Ovary (tissue), 9 donors: ENCODE measurements around the gene MCTP2. TPM values are rescaled to one million over a fixed set of nuclear protein-coding genes. Genes with fewer than 3 reads are reported as not detected.

Experiments used
- DNase-seq, 5 donors: peaks; one replicate each; pipeline ENCODE4 v3.0.0-alpha.2; 2019 to 2020
- H3K27ac ChIP-seq, 2 donors: fragments of 200-600 bp; one replicate each; pipeline versions ENCODE4 v1.5.1 to v1.8.0; 2019 to 2022
- H3K27me3 ChIP-seq: fragments of 200-600 bp; one replicate; pipeline ENCODE4 v1.8.0; 2022
- H3K36me3 ChIP-seq: fragments of 200-600 bp; sonication (generic); one replicate; pipeline ENCODE4 v1.5.1; 2019
- H3K4me1 ChIP-seq: one replicate; pipeline ENCODE4 v1.8.1; 2013; ENCODE audit warnings: mild to moderate bottlenecking, moderate library complexity; ENCODE audit not compliant: insufficient read depth
- H3K4me3 ChIP-seq: fragments of 200-600 bp; sonication (generic); one replicate; pipeline ENCODE4 v1.5.1; 2017
- H3K9me3 ChIP-seq, 2 donors: fragments of 200-600 bp in 1 of 2; sonication (generic) in 1 of 2; one replicate each; pipeline versions ENCODE4 v1.5.1 to v1.8.1; 2013 to 2019; ENCODE audit warnings: mild to moderate bottlenecking in 1 of 2, moderate library complexity in 1 of 2
- EP300 ChIP-seq: sonication (generic); formaldehyde crosslinking; IDR thresholded peaks from one replicate; pipeline ENCODE4 v1.6.1; 2017; ENCODE audit warnings: antibody characterized with exemption
- POLR2A ChIP-seq: fragments of 450-650 bp; IDR thresholded peaks from one replicate; pipeline ENCODE4 v1.6.1; 2017; ENCODE audit warnings: antibody characterized with exemption, mild to moderate bottlenecking, moderate library complexity
- WGBS, 3 donors: extraction: QIAGEN DNeasy Blood & Tissue Kit in 1 of 3; methylation state at CpG; one replicate each; pipeline versions ENCODE4 v1.1.5 to v1.1.7; 2013 to 2017; 5-methylcytosine and 5-hydroxymethylcytosine counted together
- intact Hi-C, 4 donors: fragments of 100-400 bp; cut with DNase I; formaldehyde crosslinking; loops; one replicate each; pipeline versions ENCODE4 v1.11.0 to v1.15.1; 2022 to 2023
- polyA plus RNA-seq, 2 donors: library from polyadenylated mRNA; stranded (reverse); fragments of 200-250 nt in 1 of 2; fragments of 350-450 nt in 1 of 2; fragmentation: Illumina TruSeq in 1 of 2; extraction: RNeasy Lipid Tissue Mini Kit (QIAGEN cat#74804) in 1 of 2; gene quantifications; one replicate each; pipeline ENCODE4 v1.2.3, GENCODE V29; 2013 to 2014
- total RNA-seq, 7 donors: library from RNA; depleted of rRNA in 2 of 7; stranded (reverse); fragments of >200 nt in 2 of 7; fragmentation: NEBNext Ultra II Directional in 3 of 7; extraction: Animal tissue kit (Norgen Biotek cat#: 25700) in 3 of 7; gene quantifications; one replicate each; pipeline versions ENCODE4 v1.1.0 to v1.2.4, GENCODE V29; 2016 to 2023
- TF ChIP-seq, protein P1 (sequence below), 3 donors: fragments of 450-650 bp in 2 of 3; fragments of 200-600 bp in 1 of 3; IDR thresholded peaks; one replicate each; pipeline versions ENCODE4 v1.5.1 to v1.8.0; 2016 to 2022; ENCODE audit warnings: antibody characterized with exemption in 3 of 3, mild to moderate bottlenecking in 1 of 3
- donor health status: DM: no; HTN: no; CAD: no; lungs with moderate emphysema.
- donor health status: DM: no; HTN: no; CAD: no.
- donor health status: Bipolar disorder and iron deficiency.
- donor health status: DM: yes; HTN: yes; CAD: no.
- donor health status: DM: no; HTN: no; CAD: no.
- donor health status: DM: yes; HTN: yes; CAD: no.

MCTP2 gene
- total and polyA plus RNA-seq, 9 donors, result 0.71 to 44.5 (median 5.7) TPM

DNA sequence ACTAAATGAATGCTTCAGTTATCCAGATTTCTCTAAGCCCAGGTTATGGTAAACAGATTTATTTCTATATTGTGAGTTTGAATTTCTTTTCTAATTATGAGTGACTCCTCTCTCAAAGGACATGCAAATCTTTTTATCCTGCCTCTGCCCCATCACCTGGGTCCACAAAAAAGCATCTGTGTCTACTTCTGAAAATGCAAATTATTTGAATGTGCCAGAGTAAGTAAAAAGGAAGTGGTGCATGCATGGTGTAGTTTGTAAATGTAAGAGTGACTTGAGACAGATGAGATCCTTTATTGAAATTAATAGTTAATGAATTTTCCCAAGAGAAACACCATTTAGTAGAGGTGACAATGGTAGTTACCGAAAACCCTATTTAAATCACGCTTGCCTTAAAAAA, 26.9 kb downstream of the MCTP2 start:
- intact Hi-C loops, result no loop called here
- H3K36me3 ChIP-seq, result no peaks in the 10 kb centered on the region
- H3K4me1 ChIP-seq, result no peaks in the 10 kb centered on the region
- 96 to 97% (median 96%) methylated on average over 2 of the region's 2 CpGs for WGBS, 3 donors
- no peaks in the 10 kb centered on the region for H3K9me3 ChIP-seq
- no peak overlapping the region for H3K27ac ChIP-seq
- TF ChIP-seq, protein P1, sequence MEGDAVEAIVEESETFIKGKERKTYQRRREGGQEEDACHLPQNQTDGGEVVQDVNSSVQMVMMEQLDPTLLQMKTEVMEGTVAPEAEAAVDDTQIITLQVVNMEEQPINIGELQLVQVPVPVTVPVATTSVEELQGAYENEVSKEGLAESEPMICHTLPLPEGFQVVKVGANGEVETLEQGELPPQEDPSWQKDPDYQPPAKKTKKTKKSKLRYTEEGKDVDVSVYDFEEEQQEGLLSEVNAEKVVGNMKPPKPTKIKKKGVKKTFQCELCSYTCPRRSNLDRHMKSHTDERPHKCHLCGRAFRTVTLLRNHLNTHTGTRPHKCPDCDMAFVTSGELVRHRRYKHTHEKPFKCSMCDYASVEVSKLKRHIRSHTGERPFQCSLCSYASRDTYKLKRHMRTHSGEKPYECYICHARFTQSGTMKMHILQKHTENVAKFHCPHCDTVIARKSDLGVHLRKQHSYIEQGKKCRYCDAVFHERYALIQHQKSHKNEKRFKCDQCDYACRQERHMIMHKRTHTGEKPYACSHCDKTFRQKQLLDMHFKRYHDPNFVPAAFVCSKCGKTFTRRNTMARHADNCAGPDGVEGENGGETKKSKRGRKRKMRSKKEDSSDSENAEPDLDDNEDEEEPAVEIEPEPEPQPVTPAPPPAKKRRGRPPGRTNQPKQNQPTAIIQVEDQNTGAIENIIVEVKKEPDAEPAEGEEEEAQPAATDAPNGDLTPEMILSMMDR (IDR thresholded peaks at IDR 0.05), result no peak
- TF ChIP-seq POLR2A, result no peak
- TF ChIP-seq EP300, result no peak
- H3K27me3 ChIP-seq, result no peaks in the 10 kb centered on the region
- no peak for DNase-seq
- H3K4me3 ChIP-seq, result no peak overlapping the region

DNA sequence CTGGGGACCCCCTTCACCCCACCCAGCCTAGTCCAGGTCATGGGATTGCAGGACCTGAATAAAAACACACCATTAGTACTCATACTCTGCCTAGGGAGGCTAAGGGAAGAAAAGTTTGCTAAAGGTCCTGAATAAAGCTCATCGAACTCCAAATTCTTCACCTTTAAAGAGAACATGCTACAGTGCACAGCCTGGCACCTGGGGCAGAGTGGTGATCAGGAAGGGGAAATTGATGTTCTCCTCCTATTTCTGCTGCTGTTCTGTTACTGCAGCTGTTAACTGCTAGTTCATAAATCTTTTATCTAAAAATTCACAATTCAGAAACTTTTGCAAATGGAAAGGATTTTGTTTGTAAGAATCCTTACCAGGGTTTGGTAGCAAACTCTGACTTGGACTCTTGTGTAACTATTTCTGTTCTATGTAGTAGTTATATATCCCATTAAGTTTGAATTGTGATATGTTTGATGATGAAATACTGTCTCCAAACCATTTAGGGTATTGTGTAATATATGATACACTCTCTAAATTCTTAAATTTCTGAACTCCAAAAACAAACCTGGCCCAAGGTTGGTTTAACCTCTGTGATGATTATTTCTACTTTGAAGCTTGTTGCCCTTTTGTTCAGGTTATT, 27.9 kb downstream of the MCTP2 start:
- no peak overlapping the region for H3K27ac ChIP-seq
- no peak overlapping the region for H3K4me3 ChIP-seq
- no peaks in the 10 kb centered on the region for H3K9me3 ChIP-seq
- H3K27me3 ChIP-seq, result no peaks in the 10 kb centered on the region
- no peaks in the 10 kb centered on the region for H3K36me3 ChIP-seq
- H3K4me1 ChIP-seq, result no peaks in the 10 kb centered on the region
- 83 to 91% (median 88%) methylated on average over 1 of the region's 1 CpG for WGBS, 3 donors
- intact Hi-C loops, result no loop called here
- no peak for DNase-seq
- TF ChIP-seq EP300, result no peak
- TF ChIP-seq, protein P1 (IDR thresholded peaks at IDR 0.05), result no peak
- TF ChIP-seq POLR2A, result no peak

DNA sequence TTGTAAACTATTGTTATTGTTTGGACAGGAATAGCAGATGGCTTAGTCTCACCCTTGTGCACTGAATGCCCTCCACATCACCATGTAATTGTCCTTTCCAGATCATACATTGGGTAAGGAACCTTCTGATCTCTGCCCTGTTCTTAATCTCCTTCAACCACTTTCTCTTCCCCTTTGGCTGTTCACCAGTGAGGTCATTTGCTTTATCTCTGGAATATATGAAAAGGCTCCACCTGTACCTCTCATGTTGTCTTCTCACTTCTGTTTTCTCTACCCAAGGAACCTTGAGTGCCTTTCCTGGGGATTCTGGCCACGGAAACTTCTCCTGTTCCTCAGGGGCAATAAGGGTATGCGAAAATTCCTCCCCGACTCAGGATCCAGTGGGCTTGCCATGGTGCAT, 28.5 kb downstream of the MCTP2 start:
- TF ChIP-seq POLR2A (no peak), EP300 (no peak)
- TF ChIP-seq, protein P1 (IDR thresholded peaks at IDR 0.05), result no peak
- Histone ChIP-seq H3K4me1 (no peaks in the 10 kb centered on the region), H3K9me3 (no peaks in the 10 kb centered on the region), H3K27ac (no peak overlapping the region), H3K27me3 (no peaks in the 10 kb centered on the region), H3K36me3 (no peaks in the 10 kb centered on the region), H3K4me3 (no peak overlapping the region)
- no peak for DNase-seq
- intact Hi-C loops, result no loop called here
- WGBS, 3 donors, result 81 to 94% (median 84%) methylated on average over 3 of the region's 3 CpGs

DNA sequence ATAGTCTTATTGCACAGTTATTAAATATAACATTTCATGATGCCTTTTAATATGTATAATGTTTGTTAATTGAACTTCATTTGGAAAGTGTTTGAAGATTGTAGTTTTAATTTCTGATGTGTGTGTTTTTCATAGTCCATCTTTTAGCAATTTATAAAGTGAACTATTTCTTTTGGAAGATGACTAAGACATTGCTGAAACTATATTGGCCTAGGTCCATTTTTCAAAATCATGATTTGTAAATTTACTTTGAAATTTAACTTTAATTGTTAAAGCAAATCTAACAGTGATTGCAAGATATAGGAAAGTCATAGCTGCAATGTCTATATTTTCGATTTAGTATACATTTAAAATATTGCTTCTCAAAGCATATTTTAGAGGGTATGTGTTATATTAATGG, 30.8 kb downstream of the MCTP2 start:
- Histone ChIP-seq H3K9me3 (no peaks in the 10 kb centered on the region), H3K36me3 (no peaks in the 10 kb centered on the region), H3K4me1 (no peaks in the 10 kb centered on the region), H3K27me3 (no peaks in the 10 kb centered on the region), H3K4me3 (no peak overlapping the region), H3K27ac (no peak overlapping the region)
- TF ChIP-seq, protein P1 (IDR thresholded peaks at IDR 0.05), result no peak
- TF ChIP-seq POLR2A, result no peak
- TF ChIP-seq EP300, result no peak
- no peak for DNase-seq
- WGBS, 3 donors, result 40 to 88% (median 44%) methylated on average over 1 of the region's 1 CpG
- intact Hi-C loops, result no loop called here
